ENCODE results near the gene HIRA. TPM values are rescaled to one million over a fixed set of nuclear protein-coding genes. Genes with fewer than 3 reads are reported as not detected.
"Not testable (repeated sequence)": the region's sequence is repeated elsewhere in the genome, so short reads cannot be mapped to it uniquely, and the experiment has no call there.

Gene HIRA
- total and polyA plus RNA-seq, 10 donors = 8.9 to 31.7 (median 24.6) TPM

DNA sequence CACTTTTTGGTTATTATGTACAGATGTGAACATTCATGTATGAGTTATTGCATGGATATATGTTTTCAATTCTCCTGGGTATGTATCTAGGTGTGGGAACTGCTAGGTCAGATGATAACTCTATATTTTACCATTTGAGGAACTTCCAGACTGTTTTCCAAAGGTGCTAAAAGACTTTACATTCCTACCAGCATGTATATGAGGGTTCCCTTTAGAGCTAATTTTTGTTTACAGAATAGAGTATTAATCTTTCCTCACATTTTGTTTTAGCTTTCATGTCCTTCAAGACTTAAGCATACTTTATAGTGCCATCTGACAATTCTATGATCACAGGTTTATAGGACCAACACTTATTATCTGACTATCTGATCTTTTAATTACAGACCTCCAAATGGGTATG, 59.6 kb downstream of the HIRA start:
- no peak for DNase-seq
- no peaks in the 10 kb centered on the region for H3K9me3 ChIP-seq
- intact Hi-C loops (cut with DNase I; ENCODE audit: low total_unique reads) = no loop called here
- peaks cover 0 to 7% (median 0%) of the 10 kb centered on the region in 6 donors for H3K4me1 ChIP-seq
- TF ChIP-seq, protein P1, sequence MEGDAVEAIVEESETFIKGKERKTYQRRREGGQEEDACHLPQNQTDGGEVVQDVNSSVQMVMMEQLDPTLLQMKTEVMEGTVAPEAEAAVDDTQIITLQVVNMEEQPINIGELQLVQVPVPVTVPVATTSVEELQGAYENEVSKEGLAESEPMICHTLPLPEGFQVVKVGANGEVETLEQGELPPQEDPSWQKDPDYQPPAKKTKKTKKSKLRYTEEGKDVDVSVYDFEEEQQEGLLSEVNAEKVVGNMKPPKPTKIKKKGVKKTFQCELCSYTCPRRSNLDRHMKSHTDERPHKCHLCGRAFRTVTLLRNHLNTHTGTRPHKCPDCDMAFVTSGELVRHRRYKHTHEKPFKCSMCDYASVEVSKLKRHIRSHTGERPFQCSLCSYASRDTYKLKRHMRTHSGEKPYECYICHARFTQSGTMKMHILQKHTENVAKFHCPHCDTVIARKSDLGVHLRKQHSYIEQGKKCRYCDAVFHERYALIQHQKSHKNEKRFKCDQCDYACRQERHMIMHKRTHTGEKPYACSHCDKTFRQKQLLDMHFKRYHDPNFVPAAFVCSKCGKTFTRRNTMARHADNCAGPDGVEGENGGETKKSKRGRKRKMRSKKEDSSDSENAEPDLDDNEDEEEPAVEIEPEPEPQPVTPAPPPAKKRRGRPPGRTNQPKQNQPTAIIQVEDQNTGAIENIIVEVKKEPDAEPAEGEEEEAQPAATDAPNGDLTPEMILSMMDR (IDR thresholded peaks at IDR 0.05 in 8 of 11, conservative IDR thresholded peaks at IDR 0.05 in 3 of 11) = no peak
- TF ChIP-seq POLR2AphosphoS5 (IDR thresholded peaks at IDR 0.05) (no peak), POLR2A (IDR thresholded peaks at IDR 0.05) (no peak)
- no peaks in the 10 kb centered on the region for H3K27me3 ChIP-seq (replicated peaks in 1 of 7)
- H3K27ac ChIP-seq = no peak overlapping the region
- H3K36me3 ChIP-seq = peaks cover 0 to 100% (median 79%) of the 10 kb centered on the region in 6 donors
- H3K4me3 ChIP-seq = no peak overlapping the region

GRCh38 chr22:19368876-19369275, 62.7 kb downstream of the HIRA start:
- intact Hi-C loops (cut with DNase I; ENCODE audit: low total_unique reads) = no loop called here
- Histone ChIP-seq H3K36me3 (peaks cover 0 to 100% (median 58%) of the 10 kb centered on the region in 6 donors), H3K9me3 (no peaks in the 10 kb centered on the region), H3K27ac (no peak overlapping the region), H3K27me3 (replicated peaks in 1 of 7) (no peaks in the 10 kb centered on the region), H3K4me1 (peaks cover 0 to 22% (median 0%) of the 10 kb centered on the region in 6 donors), H3K4me3 (no peak overlapping the region)
- TF ChIP-seq POLR2AphosphoS5 (IDR thresholded peaks at IDR 0.05) = no peak
- TF ChIP-seq, protein P1 (IDR thresholded peaks at IDR 0.05 in 8 of 11, conservative IDR thresholded peaks at IDR 0.05 in 3 of 11) = no peak
- no peak for TF ChIP-seq POLR2A (IDR thresholded peaks at IDR 0.05)
- WGBS, 5 donors = 46 to 97% (median 87%) methylated on average over 1 to 2 of the region's 2 CpGs
- DNase-seq = no peak

DNA sequence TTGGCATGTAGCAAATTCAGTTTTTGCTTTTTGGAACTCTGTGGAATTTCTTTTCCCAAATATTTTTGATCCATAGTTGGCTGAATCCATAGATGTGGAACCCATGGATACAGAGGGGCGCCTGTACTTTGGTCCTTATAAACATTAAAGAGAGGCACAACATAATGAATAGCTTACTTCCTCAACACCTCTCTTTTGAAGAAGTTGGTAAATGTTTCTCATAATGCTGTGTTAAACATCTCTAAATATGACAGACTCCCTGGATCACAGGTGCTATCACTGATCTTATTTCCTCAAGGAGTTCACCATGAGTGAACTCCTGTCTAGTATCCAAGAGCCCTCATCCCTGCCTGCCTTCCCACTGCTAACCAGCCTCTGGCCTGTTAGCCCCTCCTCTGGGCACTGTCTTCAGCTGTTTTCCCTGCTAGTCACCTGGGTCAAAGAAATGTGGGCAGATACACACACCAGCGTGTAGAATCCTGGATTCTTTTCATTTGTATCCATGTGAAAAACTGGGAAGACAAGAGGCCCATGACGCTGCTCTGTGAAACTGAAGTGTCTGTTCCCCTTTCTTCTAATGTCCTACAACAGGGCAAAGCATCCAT, 63.7 kb downstream of the HIRA start:
- Histone ChIP-seq H3K9me3 (no peaks in the 10 kb centered on the region), H3K4me1 (peaks cover 0 to 22% (median 0%) of the 10 kb centered on the region in 6 donors), H3K27ac (peak overlapping the region in 1 of 8 donors; percentile 47), H3K27me3 (replicated peaks in 1 of 7) (no peaks in the 10 kb centered on the region), H3K4me3 (no peak overlapping the region), H3K36me3 (peaks cover 0 to 100% (median 55%) of the 10 kb centered on the region in 6 donors)
- intact Hi-C loops (cut with DNase I; ENCODE audit: low total_unique reads) = no loop called here
- TF ChIP-seq, protein P1 (IDR thresholded peaks at IDR 0.05 in 8 of 11, conservative IDR thresholded peaks at IDR 0.05 in 3 of 11) = no peak
- TF ChIP-seq POLR2AphosphoS5 (IDR thresholded peaks at IDR 0.05) = no peak
- TF ChIP-seq POLR2A (IDR thresholded peaks at IDR 0.05) = no peak
- 86 to 95% (median 92%) methylated on average over 3 of the region's 3 CpGs for WGBS, 5 donors
- DNase-seq = no peak

DNA sequence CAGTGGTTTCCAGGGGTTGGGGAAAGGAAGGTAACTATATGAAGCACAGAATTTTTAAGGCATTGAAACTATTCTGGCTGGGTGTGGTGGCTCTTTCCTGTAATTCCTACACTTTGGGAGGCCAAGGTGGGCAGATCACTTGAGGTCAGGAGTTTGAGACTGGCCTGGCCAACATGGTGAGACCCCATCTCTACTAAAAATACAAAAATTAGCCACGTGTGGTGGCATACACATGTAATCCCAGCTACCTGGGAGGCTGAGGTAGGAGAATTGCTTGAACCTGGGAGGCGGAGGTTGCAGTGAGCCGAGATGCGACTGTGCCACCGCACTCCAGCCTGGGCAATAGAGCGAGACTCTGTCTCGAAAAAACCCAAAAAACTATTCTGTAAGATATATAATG, 68.0 kb downstream of the HIRA start:
- H3K27me3 ChIP-seq (replicated peaks in 1 of 7); H3K9me3 ChIP-seq; H3K4me3 ChIP-seq; intact Hi-C loops (cut with DNase I; ENCODE audit: low total_unique reads); DNase-seq: not testable (repeated sequence)
- Histone ChIP-seq H3K36me3 (peaks cover 3 to 100% (median 57%) of the 10 kb centered on the region in 6 donors), H3K27ac (peak overlapping the region in 3 of 8 donors; percentile 45 to 85 (median 84)), H3K4me1 (peaks cover 0 to 40% (median 9%) of the 10 kb centered on the region in 6 donors)
- 94 to 98% (median 97%) methylated on average over 7 of the region's 7 CpGs for WGBS, 5 donors
